HG02588 (cell line): ENCODE measurements around the gene CGNL1.

ENCODE experiments used
- ATAC-seq: cut with Tn5 transposase; IDR thresholded peaks from one replicate; pipeline ENCODE4 v1.9.1; 2021; ENCODE audit warnings: mild to moderate bottlenecking, moderate library complexity; ENCODE audit not compliant: unreplicated experiment

CGNL1 gene

GRCh38 chr15:57385923-57386390 lies 9.7 kb downstream of the CGNL1 start:
- no peak for ATAC-seq

- no peak for ATAC-seq
Observed at GRCh38 chr15:57386976-57387375, 10.7 kb downstream of the CGNL1 start.

- ATAC-seq: no peak
Observed at GRCh38 chr15:57387564-57388076, 11.3 kb downstream of the CGNL1 start.

GRCh38 chr15:57388464-57388863 lies 12.2 kb downstream of the CGNL1 start:
- ATAC-seq: no peak

- no peak for ATAC-seq
Observed at GRCh38 chr15:57389991-57390390, 13.7 kb downstream of the CGNL1 start.

- ATAC-seq: no peak
Observed at GRCh38 chr15:57390583-57390982, 14.3 kb downstream of the CGNL1 start.

- ATAC-seq: no peak
Observed at GRCh38 chr15:57391537-57391936, 15.2 kb downstream of the CGNL1 start.

GRCh38 chr15:57393061-57393460 lies 16.8 kb downstream of the CGNL1 start:
- no peak for ATAC-seq

- no peak for ATAC-seq
Observed at GRCh38 chr15:57395292-57395691, 19.0 kb downstream of the CGNL1 start.

GRCh38 chr15:57398336-57398735 lies 22.0 kb downstream of the CGNL1 start:
- ATAC-seq: no peak

- no peak for ATAC-seq
Observed at GRCh38 chr15:57401546-57401945, 25.2 kb downstream of the CGNL1 start.

GRCh38 chr15:57403017-57403416 lies 26.7 kb downstream of the CGNL1 start:
- ATAC-seq: no peak

GRCh38 chr15:57403566-57404325 lies 27.4 kb downstream of the CGNL1 start:
- ATAC-seq: no peak

- ATAC-seq: no peak
Observed at GRCh38 chr15:57405133-57405532, 28.8 kb downstream of the CGNL1 start.

GRCh38 chr15:57406062-57406772 lies 29.9 kb downstream of the CGNL1 start:
- ATAC-seq: no peak

GRCh38 chr15:57410373-57410772 lies 34.1 kb downstream of the CGNL1 start:
- ATAC-seq: no peak

- ATAC-seq: no peak
Observed at GRCh38 chr15:57411945-57412768, 35.9 kb downstream of the CGNL1 start.

GRCh38 chr15:57415602-57416001 lies 39.3 kb downstream of the CGNL1 start:
- ATAC-seq: no peak

GRCh38 chr15:57418635-57419034 lies 42.3 kb downstream of the CGNL1 start:
- ATAC-seq: no peak

- ATAC-seq: no peak
Observed at GRCh38 chr15:57419335-57419734, 43.0 kb downstream of the CGNL1 start.

- no peak for ATAC-seq
Observed at GRCh38 chr15:57421110-57421509, 44.8 kb downstream of the CGNL1 start.
